HCT116 (cell line): ENCODE results near the gene PPM1J. TPM values are rescaled to one million over a fixed set of nuclear protein-coding genes. Genes with fewer than 3 reads are reported as not detected.

Experiments used
- ATAC-seq: fragments of 200-7000 bp; cut with Tn5 transposase; 2 replicates; pipeline ENCODE4 v1.9.1; 2020; ENCODE audit warnings: mild to moderate bottlenecking, moderate library complexity
- BruUV-seq: library from RNA; stranded (reverse); fragments of 400-500 nt; replicated peaks from 2 replicates; lab custom pipeline; 2021; lab: Mats Ljungman, UMichigan
- CTCF ChIA-PET: fragments of 300-600 bp; sonication (Branson Sonifier 250); formaldehyde crosslinking; loops from one replicate; lab custom pipeline; 2021; ENCODE audit warnings: antibody characterized with exemption; lab: Charles Lee
- POLR2A ChIA-PET: fragments of 300-600, 350-600 bp; sonication (Branson Sonifier 250); formaldehyde crosslinking; loops from one replicate; lab custom pipeline; 2021; ENCODE audit warnings: antibody characterized with exemption; lab: Charles Lee
- RAD21 ChIA-PET, 2 experiments: fragments of 300-600 bp; sonication (Branson Sonifier 250); formaldehyde crosslinking; loops; one replicate each; lab custom pipeline; 2023; ENCODE audit warnings: low total read pairs in 2 of 2; ENCODE audit not compliant: uncharacterized antibody in 2 of 2, unreplicated experiment in 2 of 2, low non-redundant PET in 1 of 2; lab: Charles Lee
- DNase-seq: peaks from one replicate; pipeline ENCODE4 v3.0.0-alpha.2; 2010; ENCODE audit warnings: low read depth, low spot score
- H2AFZ ChIP-seq: fragments of 200-600 bp; shearing (Covaris generic), sonication (generic); 2 replicates; pipeline ENCODE4 v1.6.1; 2017; ENCODE audit warnings: low read depth, mixed run types, mixed read lengths, antibody characterized with exemption, low read length; ENCODE audit not compliant: poor library complexity, severe bottlenecking
- H3K27ac ChIP-seq: 2 replicates; pipeline ENCODE4 v1.5.1; 2012; ENCODE audit warnings: low read depth, low read length
- H3K27me3 ChIP-seq: fragments of 200-600 bp; sonication (generic); 2 replicates; pipeline ENCODE4 v1.6.1; 2016; ENCODE audit warnings: mixed run types, low read length, mixed read lengths; ENCODE audit not compliant: insufficient read depth
- H3K36me3 ChIP-seq, 2 experiments: fragments of 200-500 bp in 1 of 2; fragments of 200-600 bp in 1 of 2; sonication (Bioruptor generic) in 1 of 2; sonication (generic) in 1 of 2; 2 replicates each; pipeline versions ENCODE4 v1.5.1 to v1.6.1; 2014 to 2016; ENCODE audit warnings: low read length in 2 of 2, inconsistent platforms in 1 of 2, mixed read lengths in 1 of 2, mixed run types in 1 of 2; ENCODE audit not compliant: insufficient read depth in 2 of 2, control insufficient read depth in 1 of 2
- H3K4me1 ChIP-seq, 2 experiments: fragments of 200-600 bp in 1 of 2; sonication (generic) in 1 of 2; 2 replicates each; pipeline versions ENCODE4 v1.5.1 to v1.6.1; 2012 to 2017; ENCODE audit warnings: low read length in 2 of 2, inconsistent platforms in 1 of 2, mild to moderate bottlenecking in 1 of 2, mixed read lengths in 1 of 2, mixed run types in 1 of 2, moderate library complexity in 1 of 2; ENCODE audit not compliant: insufficient read depth in 2 of 2, control insufficient read depth in 1 of 2
- H3K4me2 ChIP-seq: fragments of 200-600 bp; sonication (generic); 2 replicates; pipeline ENCODE4 v1.6.1; 2017; ENCODE audit warnings: mixed run types, low read length, mixed read lengths
- H3K4me3 ChIP-seq, 2 experiments: fragments of 200-600 bp in 1 of 2; sonication (generic) in 1 of 2; replicated peaks in 1 of 2; 2 replicates each; pipeline ENCODE4 v1.5.1; 2011 to 2016; ENCODE audit warnings: low read length in 2 of 2, control low read depth in 1 of 2, low read depth in 1 of 2, mild to moderate bottlenecking in 1 of 2, mixed read lengths in 1 of 2, mixed run types in 1 of 2
- H3K79me2 ChIP-seq: fragments of 200-600 bp; sonication (generic); 2 replicates; pipeline ENCODE4 v1.6.1; 2017; ENCODE audit warnings: mild to moderate bottlenecking, mixed run types, low read length, moderate library complexity, mixed read lengths; ENCODE audit not compliant: insufficient read depth
- H3K9ac ChIP-seq: fragments of 200-600 bp; sonication (generic); 2 replicates; pipeline ENCODE4 v1.6.1; 2016; ENCODE audit warnings: low read length, mixed read lengths
- H3K9me2 ChIP-seq: fragments of 200-600 bp; sonication (generic), shearing (Covaris generic); 2 replicates; pipeline ENCODE4 v1.6.1; 2017; ENCODE audit warnings: mixed run types, mild to moderate bottlenecking, moderate library complexity; ENCODE audit not compliant: insufficient read depth
- H3K9me3 ChIP-seq, 2 experiments: fragments of 200-500 bp in 1 of 2; fragments of 200-600 bp in 1 of 2; sonication (Bioruptor generic) in 1 of 2; sonication (generic) in 1 of 2; 2 replicates each; pipeline ENCODE4 v1.6.1; 2014 to 2017; ENCODE audit warnings: low read length in 2 of 2, mixed read lengths in 2 of 2, inconsistent platforms in 1 of 2, low read depth in 1 of 2, mild to moderate bottlenecking in 1 of 2, mixed run types in 1 of 2, moderate library complexity in 1 of 2; ENCODE audit not compliant: control insufficient read depth in 1 of 2, insufficient read depth in 1 of 2
- H4K20me1 ChIP-seq: fragments of 200-600 bp; sonication (generic), shearing (Covaris generic); 2 replicates; pipeline ENCODE4 v1.6.1; 2017; ENCODE audit warnings: mixed run types, mild to moderate bottlenecking, moderate library complexity; ENCODE audit not compliant: insufficient read depth
- ATF3 ChIP-seq: IDR thresholded peaks from 2 replicates; pipeline ENCODE4 v1.6.1; 2012
- CBX3 ChIP-seq: IDR thresholded peaks from 2 replicates; pipeline ENCODE4 v1.6.1; 2012; ENCODE audit warnings: low read depth
- CEBPB ChIP-seq: IDR thresholded peaks from 2 replicates; pipeline ENCODE4 v1.6.1; 2012; ENCODE audit warnings: low read depth
- CTCF ChIP-seq, 3 experiments: fragments of 200-600 bp in 1 of 3; sonication (generic) in 1 of 3; IDR thresholded peaks in 2 of 3; conservative IDR thresholded peaks in 1 of 3; 2 replicates each; pipeline ENCODE4 v1.5.1; 2012 to 2017; ENCODE audit warnings: low read depth in 2 of 3, low read length in 2 of 3, antibody characterized with exemption in 1 of 3, borderline replicate concordance in 1 of 3, control low read depth in 1 of 3, mild to moderate bottlenecking in 1 of 3, mixed read lengths in 1 of 3, mixed run types in 1 of 3, moderate library complexity in 1 of 3; ENCODE audit not compliant: insufficient read depth in 1 of 3
- EGR1 ChIP-seq: IDR thresholded peaks from 2 replicates; pipeline ENCODE4 v1.6.1; 2012; ENCODE audit warnings: low read depth
- EZH2 ChIP-seq: fragments of 200-600 bp; sonication (generic); IDR thresholded peaks from 2 replicates; pipeline ENCODE4 v1.6.1; 2017; ENCODE audit warnings: antibody characterized with exemption, mixed run types
- POLR2A ChIP-seq: IDR thresholded peaks from 2 replicates; pipeline ENCODE4 v1.7.0; 2011; ENCODE audit warnings: borderline replicate concordance; ENCODE audit not compliant: insufficient read depth, insufficient read length; ENCODE audit errors: extremely low read depth
- RAD21 ChIP-seq: IDR thresholded peaks from 2 replicates; pipeline ENCODE4 v1.6.1; 2012; ENCODE audit warnings: low read depth, mild to moderate bottlenecking
- ZFX ChIP-seq: fragments of 450-650 bp; IDR thresholded peaks from 2 replicates; pipeline ENCODE4 v1.6.1; 2017
- ZNF274 ChIP-seq: fragments of 200-500 bp; sonication (Bioruptor generic); IDR thresholded peaks from 2 replicates; pipeline ENCODE4 v1.6.1; 2014; ENCODE audit warnings: mild to moderate bottlenecking, low read depth, low read length, inconsistent platforms
- intact Hi-C: fragments of 100-400 bp; cut with micrococcal nuclease; formaldehyde crosslinking; loops from 2 replicates; pipeline ENCODE4 v1.10.0; 2022
- total RNA-seq: library from RNA; stranded (reverse); gene quantifications from one replicate; pipeline ENCODE4 v1.2.1, GENCODE V29; 2021; ENCODE audit not compliant: unreplicated experiment

The PPM1J gene
- total RNA-seq, 1 experiment from 2014 or later = 7.5 TPM

GRCh38 chr1:112711670-112712069 is 3.5 kb downstream of the PPM1J start:
- Histone ChIP-seq H3K4me1 (peaks cover 24 to 39% of the 10 kb centered on the region in 2 experiments), H2AFZ (no peak overlapping the region), H4K20me1 (no peaks in the 10 kb centered on the region), H3K79me2 (peaks cover 2% of the 10 kb centered on the region; the same call in 1 of the 2 replicates), H3K4me2 (no peak overlapping the region), H3K27me3 (no peaks in the 10 kb centered on the region), H3K36me3 (no peaks in the 10 kb centered on the region), H3K9ac (no peak overlapping the region), H3K9me2 (no peaks in the 10 kb centered on the region), H3K27ac (no peak overlapping the region), H3K9me3 (no peaks in the 10 kb centered on the region), H3K4me3 (no peak overlapping the region)
- no peak for ATAC-seq
- intact Hi-C loops = no loop called here
- TF ChIP-seq EZH2 (no peak), ZFX (no peak)
- POLR2A ChIA-PET = no interaction called here
- RAD21 ChIA-PET = no interaction called here
- no peak for DNase-seq
- BruUV-seq = no TSS peak
- CTCF ChIA-PET = no interaction called here

GRCh38 chr1:112711041-112711440 is 4.1 kb downstream of the PPM1J start:
- no TSS peak for BruUV-seq
- Histone ChIP-seq H3K79me2 (peaks cover 8% of the 10 kb centered on the region), H3K27ac (no peak overlapping the region), H3K4me2 (no peak overlapping the region), H4K20me1 (no peaks in the 10 kb centered on the region), H3K4me1 (peaks cover 24 to 36% of the 10 kb centered on the region in 2 experiments), H3K27me3 (no peaks in the 10 kb centered on the region), H3K36me3 (no peaks in the 10 kb centered on the region), H3K4me3 (no peak overlapping the region), H3K9me2 (no peaks in the 10 kb centered on the region), H3K9ac (no peak overlapping the region), H3K9me3 (no peaks in the 10 kb centered on the region), H2AFZ (no peak overlapping the region)
- intact Hi-C loops = no loop called here
- no peak for ATAC-seq
- ChIA-PET CTCF (no interaction called here), RAD21 (no interaction called here), POLR2A (no interaction called here)
- TF ChIP-seq POLR2A (no peak), CEBPB (no peak), ZNF274 (no peak), ATF3 (no peak), EGR1 (no peak), CTCF (IDR thresholded peaks at IDR 0.05 in 2 of 3, conservative IDR thresholded peaks at IDR 0.05 in 1 of 3; ENCODE audit: borderline replicate concordance in 1 of 3, insufficient read depth in 1 of 3, low read depth in 2 of 3, low read length in 2 of 3) (no peak), ZFX (no peak), CBX3 (no peak), RAD21 (no peak)
- DNase-seq = no peak
